ENCODE measurements around the gene CEP85. TPM values are rescaled to one million over a fixed set of nuclear protein-coding genes. Genes with fewer than 3 reads are reported as not detected.

CEP85 gene
- total and polyA plus RNA-seq, 10 of the 15 experiments (the other 5 are each of a cell fraction or from before 2014, with no cell fraction given), result 8.4 to 26.8 (median 21.5) TPM

DNA sequence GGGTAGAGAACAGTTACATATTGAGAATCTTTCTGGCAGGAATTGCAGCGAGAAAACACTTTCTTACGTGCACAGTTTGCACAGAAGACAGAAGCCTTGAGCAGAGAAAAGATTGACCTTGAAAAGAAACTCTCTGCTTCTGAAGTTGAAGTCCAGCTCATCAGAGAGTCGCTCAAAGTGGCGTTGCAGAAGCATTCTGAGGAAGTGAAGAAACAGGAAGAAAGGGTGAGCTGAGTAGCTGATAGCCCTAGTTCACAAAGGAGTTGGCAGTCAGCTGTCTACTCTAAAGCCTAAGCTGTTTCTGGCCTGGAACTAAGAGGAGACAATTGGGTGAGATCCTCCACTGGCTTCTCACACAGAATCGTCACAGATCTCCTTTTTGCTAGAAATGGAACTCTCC, 25.6 kb downstream of the CEP85 start (continued):
- TF ChIP-seq, protein P1, sequence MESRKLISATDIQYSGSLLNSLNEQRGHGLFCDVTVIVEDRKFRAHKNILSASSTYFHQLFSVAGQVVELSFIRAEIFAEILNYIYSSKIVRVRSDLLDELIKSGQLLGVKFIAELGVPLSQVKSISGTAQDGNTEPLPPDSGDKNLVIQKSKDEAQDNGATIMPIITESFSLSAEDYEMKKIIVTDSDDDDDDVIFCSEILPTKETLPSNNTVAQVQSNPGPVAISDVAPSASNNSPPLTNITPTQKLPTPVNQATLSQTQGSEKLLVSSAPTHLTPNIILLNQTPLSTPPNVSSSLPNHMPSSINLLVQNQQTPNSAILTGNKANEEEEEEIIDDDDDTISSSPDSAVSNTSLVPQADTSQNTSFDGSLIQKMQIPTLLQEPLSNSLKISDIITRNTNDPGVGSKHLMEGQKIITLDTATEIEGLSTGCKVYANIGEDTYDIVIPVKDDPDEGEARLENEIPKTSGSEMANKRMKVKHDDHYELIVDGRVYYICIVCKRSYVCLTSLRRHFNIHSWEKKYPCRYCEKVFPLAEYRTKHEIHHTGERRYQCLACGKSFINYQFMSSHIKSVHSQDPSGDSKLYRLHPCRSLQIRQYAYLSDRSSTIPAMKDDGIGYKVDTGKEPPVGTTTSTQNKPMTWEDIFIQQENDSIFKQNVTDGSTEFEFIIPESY (IDR thresholded peaks at IDR 0.05), result no peak
- no peak for TF ChIP-seq BCL11A (IDR thresholded peaks at IDR 0.05; ENCODE audit: low read depth, low read length)
- no peak for TF ChIP-seq TCF3 (IDR thresholded peaks at IDR 0.05; ENCODE audit: borderline replicate concordance, insufficient read depth, low read depth, low read length)
- TF ChIP-seq CHD1 (IDR thresholded peaks at IDR 0.05; ENCODE audit: low read depth, low read length), result no peak
- no peak for TF ChIP-seq SREBF1 (IDR thresholded peaks at IDR 0.05; ENCODE audit: low read length)
- TF ChIP-seq EZH2 (IDR thresholded peaks at IDR 0.05; ENCODE audit: borderline replicate concordance, control insufficient read depth, low read depth, low read length), result no peak
- TF ChIP-seq JUNB (IDR thresholded peaks at IDR 0.05), result no peak
- no peak for TF ChIP-seq RAD21 (IDR thresholded peaks at IDR 0.05; ENCODE audit: insufficient read depth, low read depth, low read length)
- no peak for TF ChIP-seq POLR2A (IDR thresholded peaks at IDR 0.05; ENCODE audit: low read depth, low read length)
- TF ChIP-seq GABPA (IDR thresholded peaks at IDR 0.05; ENCODE audit: low read depth), result no peak
- TF ChIP-seq BRCA1 (IDR thresholded peaks at IDR 0.05; ENCODE audit: low read depth, low read length), result no peak
- no peak for TF ChIP-seq SMAD5 (IDR thresholded peaks at IDR 0.05; ENCODE audit: low read depth)

DNA sequence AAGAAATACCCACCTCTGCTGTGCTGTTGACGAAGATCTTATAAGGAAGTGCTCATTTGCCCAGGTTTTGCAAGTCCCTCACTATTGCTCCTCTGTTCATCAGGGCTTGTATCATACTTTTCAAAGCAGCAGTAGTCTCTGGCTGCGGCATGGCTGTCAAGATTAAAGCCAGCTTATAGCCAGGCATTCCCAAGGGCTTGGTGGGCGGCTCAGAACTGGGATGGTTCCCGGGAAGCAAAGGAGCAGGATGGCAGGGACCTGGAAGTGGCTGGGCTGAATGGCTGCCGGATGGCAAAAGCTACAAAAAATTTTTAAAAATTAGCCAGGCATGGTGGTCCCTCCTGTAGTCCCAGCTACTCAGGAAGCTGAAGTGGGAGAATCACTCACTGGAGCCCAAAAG, 29.2 kb downstream of the CEP85 start:
- Histone ChIP-seq H3K36me3 (ENCODE audit: control insufficient read depth in 2 of 2, insufficient read depth in 2 of 2, low read length in 1 of 2) (peaks cover 5 to 27% of the 10 kb centered on the region in 2 experiments), H4K20me1 (ENCODE audit: control insufficient read depth, insufficient read depth) (no peaks in the 10 kb centered on the region), H3K4me2 (ENCODE audit: control insufficient read depth, insufficient read depth) (no peak overlapping the region), H3K9me3 (replicated peaks; ENCODE audit: control insufficient read depth, insufficient read depth, low read length) (no peaks in the 10 kb centered on the region; the same call in 2 of the 3 replicates), H3K27ac (ENCODE audit: control insufficient read depth, insufficient read depth) (no peak overlapping the region), H3K4me1 (ENCODE audit: control insufficient read depth, insufficient read depth, low read length) (no peaks in the 10 kb centered on the region), H2AFZ (ENCODE audit: control insufficient read depth, low read depth, low read length) (no peak overlapping the region), H3K9ac (ENCODE audit: control insufficient read depth, insufficient read depth, low read length) (no peak overlapping the region), H3K79me2 (ENCODE audit: control insufficient read depth, insufficient read depth, low read length) (no peaks in the 10 kb centered on the region), H3K4me3 (no peak overlapping the region), H3K27me3 (replicated peaks in 1 of 2; ENCODE audit: control insufficient read depth in 2 of 2, insufficient read depth in 2 of 2, low read length in 1 of 2) (no peaks in the 10 kb centered on the region)
- BruUV-seq (replicated peaks), result no TSS peak
- ChIA-PET SMC1A (ENCODE audit: uncharacterized antibody, unreplicated experiment) (no interaction called here), RAD21 (ENCODE audit: unreplicated experiment) (no interaction called here), CTCF (interaction anchor here (1.0 to 2.1 kb wide), 2 partner anchors 12 to 59 kb away, joined by 3 to 9 read pairs; no protein-coding TSS in a partner anchor), POLR2A (no interaction called here)
- FAIRE-seq (no peak), ATAC-seq (no peak), DNase-seq (ENCODE audit: low read depth, low spot score) (no peak)
- in situ Hi-C loops (cut with MboI), result no loop called here
- intact Hi-C loops (cut with micrococcal nuclease; ENCODE audit: unreplicated experiment), result no loop called here
- 97% methylated on average over 5 of the region's 5 CpGs for WGBS (ENCODE audit: insufficient coverage, insufficient replicate concordance, low lambda C conversion rate, missing lambda C conversion rate)
- TF ChIP-seq, protein P2, sequence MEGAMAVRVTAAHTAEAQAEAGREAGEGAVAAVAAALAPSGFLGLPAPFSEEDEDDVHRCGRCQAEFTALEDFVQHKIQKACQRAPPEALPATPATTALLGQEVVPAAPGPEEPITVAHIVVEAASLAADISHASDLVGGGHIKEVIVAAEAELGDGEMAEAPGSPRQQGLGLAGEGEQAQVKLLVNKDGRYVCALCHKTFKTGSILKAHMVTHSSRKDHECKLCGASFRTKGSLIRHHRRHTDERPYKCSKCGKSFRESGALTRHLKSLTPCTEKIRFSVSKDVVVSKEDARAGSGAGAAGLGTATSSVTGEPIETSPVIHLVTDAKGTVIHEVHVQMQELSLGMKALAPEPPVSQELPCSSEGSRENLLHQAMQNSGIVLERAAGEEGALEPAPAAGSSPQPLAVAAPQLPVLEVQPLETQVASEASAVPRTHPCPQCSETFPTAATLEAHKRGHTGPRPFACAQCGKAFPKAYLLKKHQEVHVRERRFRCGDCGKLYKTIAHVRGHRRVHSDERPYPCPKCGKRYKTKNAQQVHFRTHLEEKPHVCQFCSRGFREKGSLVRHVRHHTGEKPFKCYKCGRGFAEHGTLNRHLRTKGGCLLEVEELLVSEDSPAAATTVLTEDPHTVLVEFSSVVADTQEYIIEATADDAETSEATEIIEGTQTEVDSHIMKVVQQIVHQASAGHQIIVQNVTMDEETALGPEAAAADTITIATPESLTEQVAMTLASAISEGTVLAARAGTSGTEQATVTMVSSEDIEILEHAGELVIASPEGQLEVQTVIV (IDR thresholded peaks at IDR 0.05; ENCODE audit: borderline replicate concordance, partially characterized antibody), result no peak
- no peak for TF ChIP-seq TCF12 (IDR thresholded peaks at IDR 0.05; ENCODE audit: low read depth, low read length)
- TF ChIP-seq PML (IDR thresholded peaks at IDR 0.05; ENCODE audit: low read length), result no peak
- TF ChIP-seq CREB1 (IDR thresholded peaks at IDR 0.05; ENCODE audit: low read depth), result no peak
- no peak for TF ChIP-seq FOXK2 (IDR thresholded peaks at IDR 0.05)
- TF ChIP-seq, protein P3, sequence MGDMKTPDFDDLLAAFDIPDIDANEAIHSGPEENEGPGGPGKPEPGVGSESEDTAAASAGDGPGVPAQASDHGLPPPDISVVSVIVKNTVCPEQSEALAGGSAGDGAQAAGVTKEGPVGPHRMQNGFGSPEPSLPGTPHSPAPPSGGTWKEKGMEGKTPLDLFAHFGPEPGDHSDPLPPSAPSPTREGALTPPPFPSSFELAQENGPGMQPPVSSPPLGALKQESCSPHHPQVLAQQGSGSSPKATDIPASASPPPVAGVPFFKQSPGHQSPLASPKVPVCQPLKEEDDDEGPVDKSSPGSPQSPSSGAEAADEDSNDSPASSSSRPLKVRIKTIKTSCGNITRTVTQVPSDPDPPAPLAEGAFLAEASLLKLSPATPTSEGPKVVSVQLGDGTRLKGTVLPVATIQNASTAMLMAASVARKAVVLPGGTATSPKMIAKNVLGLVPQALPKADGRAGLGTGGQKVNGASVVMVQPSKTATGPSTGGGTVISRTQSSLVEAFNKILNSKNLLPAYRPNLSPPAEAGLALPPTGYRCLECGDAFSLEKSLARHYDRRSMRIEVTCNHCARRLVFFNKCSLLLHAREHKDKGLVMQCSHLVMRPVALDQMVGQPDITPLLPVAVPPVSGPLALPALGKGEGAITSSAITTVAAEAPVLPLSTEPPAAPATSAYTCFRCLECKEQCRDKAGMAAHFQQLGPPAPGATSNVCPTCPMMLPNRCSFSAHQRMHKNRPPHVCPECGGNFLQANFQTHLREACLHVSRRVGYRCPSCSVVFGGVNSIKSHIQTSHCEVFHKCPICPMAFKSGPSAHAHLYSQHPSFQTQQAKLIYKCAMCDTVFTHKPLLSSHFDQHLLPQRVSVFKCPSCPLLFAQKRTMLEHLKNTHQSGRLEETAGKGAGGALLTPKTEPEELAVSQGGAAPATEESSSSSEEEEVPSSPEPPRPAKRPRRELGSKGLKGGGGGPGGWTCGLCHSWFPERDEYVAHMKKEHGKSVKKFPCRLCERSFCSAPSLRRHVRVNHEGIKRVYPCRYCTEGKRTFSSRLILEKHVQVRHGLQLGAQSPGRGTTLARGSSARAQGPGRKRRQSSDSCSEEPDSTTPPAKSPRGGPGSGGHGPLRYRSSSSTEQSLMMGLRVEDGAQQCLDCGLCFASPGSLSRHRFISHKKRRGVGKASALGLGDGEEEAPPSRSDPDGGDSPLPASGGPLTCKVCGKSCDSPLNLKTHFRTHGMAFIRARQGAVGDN (IDR thresholded peaks at IDR 0.05), result no peak
